NCI-H1092 treated with DMSO at 0.1 percent for 48 hours (cell line): ENCODE results near the gene CMTM6.
"Not testable (repeated sequence)": the region's sequence is repeated elsewhere in the genome, so short reads cannot be mapped to it uniquely, and the experiment has no call there.

Source experiments
- DNase-seq: peaks from one replicate; lab custom pipeline; 2025; lab: John Stamatoyannopoulos, UW

The CMTM6 gene

DNA sequence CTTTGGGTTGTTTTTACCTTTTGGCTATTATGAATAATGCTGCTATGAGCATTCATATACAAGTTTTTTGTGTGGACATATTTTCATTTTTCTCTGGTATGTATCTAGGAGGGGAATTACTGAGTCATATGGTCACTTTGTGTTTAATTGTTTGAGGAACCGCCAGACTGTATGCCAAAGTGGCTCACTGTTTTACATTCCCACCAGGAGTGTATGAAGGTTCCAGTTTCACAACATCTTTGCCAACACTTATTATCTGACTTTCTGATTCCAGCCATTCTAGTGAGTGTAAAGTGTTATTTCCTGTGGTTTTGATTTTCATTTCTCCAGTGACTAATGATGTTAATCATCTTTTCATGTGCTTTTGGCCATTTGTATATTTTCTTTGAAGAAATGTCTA is 59.2 kb downstream of the CMTM6 start:
- no peak for DNase-seq

- DNase-seq, result no peak
These were observed 59.9 kb downstream of the CMTM6 start for GRCh38 chr3:32442766-32443165.

- no peak for DNase-seq
These were observed 61.9 kb downstream of the CMTM6 start for GRCh38 chr3:32440611-32441350.

- DNase-seq, result not testable (repeated sequence)
These were observed 63.2 kb downstream of the CMTM6 start for GRCh38 chr3:32439421-32439820.

DNA sequence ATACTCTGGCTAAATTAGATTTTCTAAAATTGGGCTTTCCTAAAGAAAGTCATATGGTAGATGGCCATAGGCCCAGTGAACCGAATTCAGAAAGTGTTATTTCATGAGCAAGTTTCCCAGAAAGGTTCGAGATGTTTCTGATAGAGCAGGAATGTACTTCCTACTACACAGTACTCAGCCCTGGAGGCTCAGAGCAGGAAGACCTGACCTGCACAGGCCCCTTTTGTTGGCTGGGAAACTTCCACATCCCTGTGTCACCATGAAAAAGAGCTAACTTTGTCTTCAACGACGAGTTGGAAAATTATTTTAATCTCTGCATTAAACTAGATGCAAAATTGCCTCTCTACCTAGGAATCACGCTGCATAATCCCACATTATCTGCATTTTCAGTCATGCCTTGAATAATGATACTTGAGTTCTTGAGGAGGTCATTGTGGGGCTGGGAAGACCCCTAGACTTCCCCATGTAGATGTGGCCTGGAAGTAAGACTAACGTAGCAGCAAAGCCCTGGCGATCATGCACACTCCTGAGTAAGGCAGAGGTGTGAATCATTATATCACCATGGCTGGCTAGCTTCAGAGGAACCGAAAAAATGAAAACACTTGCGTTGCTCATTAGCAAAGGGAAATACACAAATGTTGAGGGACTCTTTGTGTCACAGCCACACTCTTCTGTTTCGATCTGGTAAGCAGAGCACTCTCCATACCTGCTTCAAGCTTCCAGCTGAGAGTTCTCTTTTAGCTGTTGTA is 63.9 kb downstream of the CMTM6 start:
- DNase-seq, result no peak

GRCh38 chr3:32437896-32438295 is 64.8 kb downstream of the CMTM6 start:
- DNase-seq, result no peak

DNA sequence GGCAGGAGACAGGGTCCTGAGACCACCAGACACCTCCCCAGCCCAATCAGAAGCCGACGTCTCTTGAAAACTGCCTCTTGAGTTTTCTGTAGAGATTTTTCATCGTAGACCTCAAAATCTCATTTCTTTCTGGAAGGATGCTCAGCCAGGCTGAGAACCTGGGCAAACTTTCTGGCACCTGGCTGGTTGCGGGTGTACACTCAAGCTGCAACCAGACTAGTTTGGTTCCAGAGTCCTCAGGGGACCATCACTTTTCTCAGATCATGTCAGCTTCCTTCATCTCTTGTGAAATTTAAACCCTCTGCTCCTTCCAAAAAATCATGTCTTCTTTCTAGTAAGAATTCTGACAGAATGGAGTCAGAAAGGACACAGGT is 65.8 kb downstream of the CMTM6 start:
- no peak for DNase-seq

DNA sequence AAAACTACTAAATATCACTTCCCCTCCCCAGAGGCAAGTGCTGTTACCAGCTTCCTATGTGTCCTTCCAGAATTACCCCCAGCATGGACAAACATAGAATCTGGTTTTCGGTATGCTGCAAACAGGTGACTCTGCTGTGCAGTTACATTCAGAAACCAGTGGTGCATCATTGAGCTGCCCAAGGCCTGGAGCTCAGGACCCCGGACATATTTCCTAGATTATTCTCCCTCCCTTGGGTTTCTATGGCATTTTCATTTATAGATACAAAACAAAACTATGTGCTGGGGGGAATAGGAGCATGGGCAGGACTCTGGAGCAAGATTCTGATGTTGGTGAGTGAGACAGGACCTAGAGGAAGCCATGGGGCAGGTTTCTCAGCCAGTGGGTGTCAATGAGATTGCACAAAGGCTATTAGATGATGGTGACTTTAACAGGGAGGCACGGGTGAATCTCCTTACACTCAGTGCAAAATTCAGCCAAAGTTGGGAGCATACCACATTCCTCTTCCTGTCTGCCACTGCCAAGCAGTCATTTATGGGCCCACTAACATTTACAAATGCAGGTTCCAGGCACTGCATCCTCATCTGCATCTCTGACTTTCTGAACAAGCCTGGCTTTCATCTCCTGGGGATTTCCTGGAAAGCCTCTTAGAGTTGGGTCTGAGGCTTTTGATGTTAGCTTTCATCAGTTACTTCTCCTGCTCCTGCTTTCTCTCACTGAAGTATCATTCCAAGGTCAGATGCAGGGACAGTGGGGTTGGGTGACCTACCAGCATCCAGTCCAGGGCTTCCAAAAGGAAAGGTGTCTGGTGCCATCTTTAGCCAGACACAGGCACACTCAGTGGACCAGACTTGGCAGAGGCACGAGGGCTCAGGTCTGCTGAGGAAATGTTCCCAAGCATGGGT is 66.5 kb downstream of the CMTM6 start:
- DNase-seq, result no peak

GRCh38 chr3:32434206-32434605 is 68.4 kb downstream of the CMTM6 start:
- no peak for DNase-seq

- no peak for DNase-seq
These were observed 69.7 kb downstream of the CMTM6 start for GRCh38 chr3:32432711-32433530.

- DNase-seq, result no peak
These were observed 70.5 kb downstream of the CMTM6 start for GRCh38 chr3:32432045-32432710.

DNA sequence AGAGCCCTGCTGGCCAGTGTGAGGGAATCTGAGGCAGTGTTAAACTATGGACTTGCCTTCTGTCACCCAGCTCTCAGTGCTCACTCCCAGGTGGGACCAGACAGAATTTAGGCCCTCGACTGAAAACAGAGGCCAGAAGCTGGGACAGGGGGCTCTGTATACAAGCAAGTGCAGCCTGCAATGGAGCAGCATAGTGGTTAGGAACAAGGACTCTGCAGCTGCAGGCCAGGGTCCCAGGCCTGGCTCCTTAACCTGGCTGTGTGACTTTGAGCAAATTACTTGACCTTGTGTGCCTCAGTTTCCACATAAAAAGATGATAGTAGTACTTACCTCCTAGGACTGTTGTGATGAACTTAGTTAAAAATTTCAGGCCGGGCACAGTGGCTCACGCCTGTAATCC is 71.2 kb downstream of the CMTM6 start:
- DNase-seq, result no peak
